Right lobe of liver (tissue), 6 donors: ENCODE measurements around the gene LGALS9. TPM values are rescaled to one million over a fixed set of nuclear protein-coding genes. Genes with fewer than 3 reads are reported as not detected.
"Not testable (repeated sequence)": the region's sequence is repeated elsewhere in the genome, so short reads cannot be mapped to it uniquely, and the experiment has no call there.

ENCODE experiments used
- ATAC-seq, 4 donors: fragments of 200-7000 bp; cut with Tn5 transposase; one replicate each; pipeline ENCODE4 v1.9.1; 2020; ENCODE audit warnings: mild to moderate bottlenecking in 4 of 4, moderate library complexity in 4 of 4
- DNase-seq, 3 donors: peaks; one replicate each; pipeline ENCODE4 v3.0.0-alpha.2; 2020
- H3K27ac ChIP-seq, 3 donors: fragments of 200-600 bp; one replicate each; pipeline ENCODE4 v1.8.0; 2022
- H3K27me3 ChIP-seq, 2 donors: fragments of 200-600 bp; one replicate each; pipeline ENCODE4 v1.8.0; 2022
- H3K36me3 ChIP-seq, 4 donors: fragments of 200-600 bp; sonication (generic) in 1 of 4; one replicate each; pipeline versions ENCODE4 v1.5.1 to v1.8.0; 2017 to 2022; ENCODE audit warnings: control low read depth in 1 of 4
- H3K4me1 ChIP-seq, 4 donors: fragments of 200-600 bp; sonication (generic) in 1 of 4; one replicate each; pipeline versions ENCODE4 v1.5.1 to v1.8.0; 2017 to 2022; ENCODE audit warnings: control low read depth in 1 of 4
- H3K4me3 ChIP-seq, 3 donors: fragments of 200-600 bp; one replicate each; pipeline ENCODE4 v1.8.0; 2022
- H3K9me3 ChIP-seq, 4 donors: fragments of 200-600 bp; sonication (generic) in 1 of 4; one replicate each; pipeline versions ENCODE4 v1.5.1 to v1.8.0; 2017 to 2022; ENCODE audit warnings: control low read depth in 1 of 4
- CTCF ChIP-seq, 4 donors: fragments of 200-600 bp in 3 of 4; fragments of 450-650 bp in 1 of 4; IDR thresholded peaks; one replicate each; pipeline versions ENCODE4 v1.5.1 to v1.8.0; 2016 to 2022; ENCODE audit warnings: antibody characterized with exemption in 4 of 4, mild to moderate bottlenecking in 2 of 4
- POLR2A ChIP-seq: fragments of 450-650 bp; IDR thresholded peaks from one replicate; pipeline ENCODE4 v1.6.1; 2017; ENCODE audit warnings: antibody characterized with exemption, mild to moderate bottlenecking
- WGBS: methylation state at CpG from one replicate; pipeline ENCODE4 v1.1.6; 2018; ENCODE audit warnings: low coverage, low lambda C conversion rate; ENCODE audit not compliant: insufficient coverage; ENCODE audit errors: missing lambda C conversion rate; 5-methylcytosine and 5-hydroxymethylcytosine counted together
- intact Hi-C, 2 donors: fragments of 100-400 bp; cut with DNase I; formaldehyde crosslinking; loops; one replicate each; pipeline versions ENCODE4 v1.11.2 to v1.14.1; 2022
- total RNA-seq, 6 experiments: library from RNA; depleted of rRNA in 2 of 6; stranded (reverse); fragments of >200 nt in 2 of 6; fragmentation: NEBNext Ultra II Directional in 3 of 6; extraction: Animal tissue kit (Norgen Biotek cat#: 25700) in 3 of 6; gene quantifications; one replicate each; pipeline versions ENCODE4 v1.1.0 to v1.2.4, GENCODE V29; 2016 to 2023
- donor health status: DM: no; HTN: yes; CAD: no.
- donor health status: DM: no; HTN: no; CAD: no.
- donor health status: DM: no; HTN: no; CAD: no.
- donor health status: DM: no; HTN: yes; CAD: no.
- donor health status: DM: no; HTN: yes; CAD: no.

Gene LGALS9
- total RNA-seq, 6 experiments from 2014 or later = 9.1 to 37.9 (median 12.4) TPM

- no peak overlapping the region for H3K4me3 ChIP-seq
- no peaks in the 10 kb centered on the region for H3K27me3 ChIP-seq
- H3K9me3 ChIP-seq = no peaks in the 10 kb centered on the region
- peak; percentile 7 to 50 (median 22) for ATAC-seq
- TF ChIP-seq CTCF (IDR thresholded peaks at IDR 0.05) (no peak), POLR2A (no peak)
- DNase-seq = peak in 1 of 3 donors; percentile 38
- no peak overlapping the region for H3K27ac ChIP-seq
- intact Hi-C loops = loop anchor here (2.0 to 5.0 kb wide), 2 partner anchors 45 to 48 kb away; no protein-coding TSS in a partner anchor
- 80% methylated on average over 2 of the region's 16 CpGs for WGBS
- H3K36me3 ChIP-seq = no peaks in the 10 kb centered on the region
- H3K4me1 ChIP-seq = no peaks in the 10 kb centered on the region
These were observed 18.9 kb downstream of the LGALS9 start for GRCh38 chr17:27649929-27650328.

GRCh38 chr17:27650836-27651235 lies 19.8 kb downstream of the LGALS9 start:
- TF ChIP-seq CTCF (IDR thresholded peaks at IDR 0.05) = no peak
- no peak for TF ChIP-seq POLR2A

GRCh38 chr17:27651411-27652345 lies 20.7 kb downstream of the LGALS9 start:
- intact Hi-C loops = loop anchor here (2.0 to 5.0 kb wide), 2 partner anchors 47 to 49 kb away; no protein-coding TSS in a partner anchor
- Histone ChIP-seq H3K27me3 (no peaks in the 10 kb centered on the region), H3K4me3 (no peak overlapping the region), H3K27ac (no peak overlapping the region), H3K4me1 (no peaks in the 10 kb centered on the region), H3K9me3 (no peaks in the 10 kb centered on the region), H3K36me3 (no peaks in the 10 kb centered on the region)
- 29% methylated on average over 12 of the region's 16 CpGs for WGBS
- peak; percentile 50 to 76 (median 67) for ATAC-seq
- peak; percentile 80 to 96 (median 84) for TF ChIP-seq CTCF (IDR thresholded peaks at IDR 0.05)
- no peak for TF ChIP-seq POLR2A
- peak; percentile 56 to 67 (median 62) for DNase-seq

More at GRCh38 chr17:27650836-27651235, 19.8 kb downstream of the LGALS9 start:
- intact Hi-C loops = loop anchor here (2.0 to 5.0 kb wide), 2 partner anchors 46 to 49 kb away; no protein-coding TSS in a partner anchor
- H3K4me1 ChIP-seq = no peaks in the 10 kb centered on the region
- H3K27me3 ChIP-seq = no peaks in the 10 kb centered on the region
- H3K9me3 ChIP-seq = no peaks in the 10 kb centered on the region
- DNase-seq = no peak
- H3K4me3 ChIP-seq = no peak overlapping the region
- WGBS = 48% methylated on average over 4 of the region's 11 CpGs
- H3K36me3 ChIP-seq = no peaks in the 10 kb centered on the region
- H3K27ac ChIP-seq = no peak overlapping the region
- no peak for ATAC-seq

GRCh38 chr17:27653449-27653971 lies 22.5 kb downstream of the LGALS9 start:
- not testable (repeated sequence) for H3K27ac ChIP-seq, H3K36me3 ChIP-seq, DNase-seq, ATAC-seq, H3K27me3 ChIP-seq, H3K9me3 ChIP-seq, H3K4me1 ChIP-seq, H3K4me3 ChIP-seq
- intact Hi-C loops = loop anchor here in 1 of 2 donors (5.0 kb wide), 1 partner anchor 51 kb away; no protein-coding TSS in a partner anchor
- 53% methylated on average over 6 of the region's 9 CpGs for WGBS

- DNase-seq = no peak
- Histone ChIP-seq H3K9me3 (no peaks in the 10 kb centered on the region), H3K4me3 (no peak overlapping the region), H3K27me3 (no peaks in the 10 kb centered on the region), H3K27ac (no peak overlapping the region), H3K36me3 (no peaks in the 10 kb centered on the region), H3K4me1 (no peaks in the 10 kb centered on the region)
- intact Hi-C loops = loop anchor here in 1 of 2 donors (5.0 kb wide), 1 partner anchor 52 kb away; no protein-coding TSS in a partner anchor
- no peak for TF ChIP-seq CTCF (IDR thresholded peaks at IDR 0.05)
- no peak for TF ChIP-seq POLR2A
- ATAC-seq = no peak
- WGBS = 40% methylated on average over 1 of the region's 15 CpGs
These were observed 23.1 kb downstream of the LGALS9 start for GRCh38 chr17:27654136-27654535.
